ENCODE data around the gene OXCT2. TPM values are rescaled to one million over a fixed set of nuclear protein-coding genes. Genes with fewer than 3 reads are reported as not detected.
A peak's percentile ranks its signal among the peaks of the same experiment; 100 is the strongest.
"Not testable (repeated sequence)": the region's sequence is repeated elsewhere in the genome, so short reads cannot be mapped to it uniquely, and the experiment has no call there.

OXCT2 gene
- total RNA-seq, 6 donors from 2014 or later: 0.46 to 2.8 (median 0.94) TPM; not detected in 2

GRCh38 chr1:39763619-39764374 lies 7.4 kb downstream of the OXCT2 start:
- not testable (repeated sequence) for H3K36me3 ChIP-seq, H3K4me3 ChIP-seq, H3K4me1 ChIP-seq, H3K27ac ChIP-seq, H3K9me3 ChIP-seq, H3K27me3 ChIP-seq
- ATAC-seq (ENCODE audit: low FRiP score in 2 of 2): peak; percentile 2 to 3
- peak in 1 of 2 donors; percentile 75 for DNase-seq
- 86 to 87% methylated on average over 14 to 15 of the region's 18 CpGs for WGBS, 2 donors

GRCh38 chr1:39762550-39763540 lies 8.3 kb downstream of the OXCT2 start:
- Histone ChIP-seq H3K4me1 (no peaks in the 10 kb centered on the region), H3K27ac (no peak overlapping the region), H3K4me3 (no peak overlapping the region), H3K9me3 (no peaks in the 10 kb centered on the region), H3K27me3 (no peaks in the 10 kb centered on the region), H3K36me3 (peaks cover 0 to 19% (median 9%) of the 10 kb centered on the region in 4 donors)
- peak in 1 of 2 donors; percentile 56 for DNase-seq
- 89 to 95% methylated on average over 28 to 30 of the region's 30 CpGs for WGBS, 2 donors
- TF ChIP-seq CTCF (IDR thresholded peaks at IDR 0.05) (no peak), POLR2A (IDR thresholded peaks at IDR 0.05) (no peak), POLR2AphosphoS5 (IDR thresholded peaks at IDR 0.05) (no peak), EP300 (IDR thresholded peaks at IDR 0.05) (no peak)
- no peak for ATAC-seq (ENCODE audit: low FRiP score in 2 of 2)

GRCh38 chr1:39761557-39762260 lies 9.4 kb downstream of the OXCT2 start:
- TF ChIP-seq EP300 (IDR thresholded peaks at IDR 0.05) (no peak), POLR2A (IDR thresholded peaks at IDR 0.05) (no peak), CTCF (IDR thresholded peaks at IDR 0.05) (no peak), POLR2AphosphoS5 (IDR thresholded peaks at IDR 0.05) (no peak)
- Histone ChIP-seq H3K9me3 (no peaks in the 10 kb centered on the region), H3K4me1 (no peaks in the 10 kb centered on the region), H3K27ac (no peak overlapping the region), H3K36me3 (peaks cover 0 to 26% (median 15%) of the 10 kb centered on the region in 4 donors), H3K4me3 (no peak overlapping the region), H3K27me3 (no peaks in the 10 kb centered on the region)
- peak in 1 of 2 donors; percentile 63 for DNase-seq
- WGBS, 2 donors: 78 to 92% methylated on average over 8 to 16 of the region's 16 CpGs
- no peak for ATAC-seq (ENCODE audit: low FRiP score in 2 of 2)

- DNase-seq (peak in 1 of 2 donors; percentile 52), ATAC-seq (ENCODE audit: low FRiP score in 2 of 2) (no peak)
- Histone ChIP-seq H3K9me3 (no peaks in the 10 kb centered on the region), H3K27me3 (no peaks in the 10 kb centered on the region), H3K36me3 (peaks cover 2 to 32% (median 18%) of the 10 kb centered on the region in 4 donors), H3K4me1 (no peaks in the 10 kb centered on the region), H3K27ac (no peak overlapping the region), H3K4me3 (no peak overlapping the region)
- no peak for TF ChIP-seq POLR2A (IDR thresholded peaks at IDR 0.05)
- no peak for TF ChIP-seq EP300 (IDR thresholded peaks at IDR 0.05)
- no peak for TF ChIP-seq CTCF (IDR thresholded peaks at IDR 0.05)
- TF ChIP-seq POLR2AphosphoS5 (IDR thresholded peaks at IDR 0.05): no peak
- WGBS, 2 donors: 80 to 97% methylated on average over 9 of the region's 9 CpGs
These were observed 10.1 kb downstream of the OXCT2 start for GRCh38 chr1:39761016-39761415.
